Measurements from ENCODE around the gene CYB5A. TPM values are rescaled to one million over a fixed set of nuclear protein-coding genes. Genes with fewer than 3 reads are reported as not detected.
"Not testable (repeated sequence)": the region's sequence is repeated elsewhere in the genome, so short reads cannot be mapped to it uniquely, and the experiment has no call there.

CYB5A gene
- total RNA-seq, 1 donor from 2014 or later, result 36.8 TPM

DNA sequence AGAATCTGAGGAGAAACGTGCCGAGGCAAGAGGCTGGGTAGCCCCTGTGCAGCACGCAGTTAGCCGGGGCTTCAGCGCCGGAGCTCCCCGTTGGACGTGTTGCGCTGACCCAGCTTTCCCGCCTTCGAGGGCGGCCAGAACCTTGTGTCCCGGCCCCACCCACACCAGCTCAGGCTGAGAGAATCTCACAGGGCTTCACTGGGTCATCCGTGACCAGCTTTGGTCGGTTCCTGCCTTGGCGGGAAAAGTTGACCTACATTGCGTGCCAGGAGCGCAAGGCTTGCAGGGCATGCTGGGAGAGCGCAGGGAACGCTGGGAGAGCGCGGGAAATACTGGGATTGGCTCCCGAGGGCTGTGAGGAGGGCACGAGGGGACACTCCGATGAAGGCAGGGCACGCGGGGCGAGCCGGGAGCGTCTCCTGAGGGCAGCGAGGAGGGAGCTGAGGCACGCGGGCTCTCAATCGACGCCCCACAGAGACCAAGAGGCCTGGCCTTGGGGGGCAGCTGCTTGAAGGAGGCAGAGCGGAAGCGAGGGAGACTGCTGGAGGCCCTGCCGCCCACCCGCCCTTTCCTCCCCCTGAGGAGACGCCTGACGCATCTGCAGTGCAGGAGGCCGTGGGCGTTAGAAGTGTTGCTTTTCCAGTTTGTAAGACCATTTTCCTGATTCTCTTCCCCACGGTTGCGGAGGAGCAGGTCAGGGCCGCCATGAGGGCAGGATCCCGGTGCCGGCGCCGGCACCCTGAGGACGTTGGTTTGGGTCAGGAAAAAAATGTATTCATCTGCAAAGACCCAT lies 23.9 kb upstream of the CYB5A start, which contains the start of gene C18orf63:
Gene C18orf63, plus strand, starts transcription at position 376 of the 793 bp plus-strand sequence. CDS start 2,027 bp downstream, outside the sequence.
- Mint-ChIP-seq H3K4me3 (ENCODE audit: low read depth) (no peak within 1 kb of the TSS), H3K36me3 (ENCODE audit: low read depth) (no peaks in the 10 kb centered on the region), H3K27me3 (ENCODE audit: low read depth) (peaks cover 14% of the 10 kb centered on the region), H3K27ac (no peak within 1 kb of the TSS), H3K4me1 (ENCODE audit: low read depth) (no peaks in the 10 kb centered on the region), H3K9me3 (no peaks in the 10 kb centered on the region)
- intact Hi-C loops (cut with micrococcal nuclease), result no loop called here
- DNase-seq (ENCODE audit: low spot score), result no peak

- Mint-ChIP-seq H3K9me3 (no peaks in the 10 kb centered on the region), H3K4me1 (ENCODE audit: low read depth) (no peaks in the 10 kb centered on the region), H3K27me3 (ENCODE audit: low read depth) (peaks cover 18% of the 10 kb centered on the region), H3K4me3 (ENCODE audit: low read depth) (no peak overlapping the region), H3K27ac (no peak overlapping the region), H3K36me3 (ENCODE audit: low read depth) (no peaks in the 10 kb centered on the region)
- intact Hi-C loops (cut with micrococcal nuclease), result no loop called here
- no peak for DNase-seq (ENCODE audit: low spot score)
Observed at GRCh38 chr18:74314759-74315463, 23.1 kb upstream of the CYB5A start.

- DNase-seq (ENCODE audit: low spot score), result no peak
- H3K4me3 Mint-ChIP-seq (ENCODE audit: low read depth), result no peak overlapping the region
Observed at GRCh38 chr18:74311000-74311399, 19.2 kb upstream of the CYB5A start.

DNA sequence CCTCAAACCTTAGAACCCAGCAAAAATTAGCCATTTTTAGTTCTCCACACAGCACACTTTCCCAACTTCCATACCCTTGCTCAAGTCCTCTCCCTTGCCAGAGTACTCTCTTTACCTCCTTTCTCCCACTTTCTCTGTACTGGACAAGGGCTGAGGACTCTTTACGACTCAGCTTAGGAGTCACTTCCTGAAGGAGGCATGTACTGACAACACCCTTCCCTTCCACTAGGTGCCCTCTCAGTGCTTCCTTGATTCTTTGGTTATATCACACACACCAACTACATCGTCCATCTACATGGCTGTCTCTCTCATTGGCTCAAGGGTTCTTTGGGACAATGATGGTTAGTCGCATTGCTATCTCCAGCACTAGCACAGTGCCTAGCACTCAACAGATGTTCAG lies 18.6 kb upstream of the CYB5A start:
- Mint-ChIP-seq H3K36me3 (ENCODE audit: low read depth) (no peaks in the 10 kb centered on the region), H3K4me1 (ENCODE audit: low read depth) (no peaks in the 10 kb centered on the region), H3K27me3 (ENCODE audit: low read depth) (peaks cover 39% of the 10 kb centered on the region), H3K27ac (no peak overlapping the region), H3K9me3 (no peaks in the 10 kb centered on the region), H3K4me3 (ENCODE audit: low read depth) (no peak overlapping the region)
- intact Hi-C loops (cut with micrococcal nuclease), result no loop called here
- no peak for DNase-seq (ENCODE audit: low spot score)

More at GRCh38 chr18:74311000-74311399, 19.2 kb upstream of the CYB5A start:
- intact Hi-C loops (cut with micrococcal nuclease), result no loop called here
- Mint-ChIP-seq H3K36me3 (ENCODE audit: low read depth) (no peaks in the 10 kb centered on the region), H3K27ac (no peak overlapping the region), H3K9me3 (no peaks in the 10 kb centered on the region), H3K27me3 (ENCODE audit: low read depth) (peaks cover 33% of the 10 kb centered on the region), H3K4me1 (ENCODE audit: low read depth) (no peaks in the 10 kb centered on the region)

DNA sequence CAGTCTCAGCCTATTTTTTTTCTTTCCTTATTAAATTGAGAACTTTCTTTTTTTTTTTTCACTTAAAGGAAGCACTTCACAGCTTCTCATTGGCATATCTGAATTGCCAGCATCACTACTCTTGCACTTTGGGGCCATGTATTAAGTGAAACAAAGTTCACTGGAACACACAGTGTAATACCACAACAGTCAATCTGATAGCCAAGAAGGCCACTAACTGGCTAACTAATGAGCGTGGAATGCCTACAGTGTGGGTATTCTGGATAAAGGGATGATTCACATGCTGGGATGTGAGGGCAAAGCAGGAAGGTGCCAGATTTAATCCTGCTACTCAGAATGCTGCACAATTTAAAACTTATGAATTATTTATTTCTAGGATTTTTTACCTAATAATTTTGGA lies 12.2 kb upstream of the CYB5A start:
- H3K27ac Mint-ChIP-seq, result no peak overlapping the region
- H3K36me3 Mint-ChIP-seq (ENCODE audit: low read depth), result no peaks in the 10 kb centered on the region
- DNase-seq (ENCODE audit: low spot score), result no peak
- intact Hi-C loops (cut with micrococcal nuclease), result no loop called here
- peaks cover 59% of the 10 kb centered on the region for H3K27me3 Mint-ChIP-seq (ENCODE audit: low read depth)
- no peaks in the 10 kb centered on the region for H3K9me3 Mint-ChIP-seq
- H3K4me3 Mint-ChIP-seq (ENCODE audit: low read depth), result no peak overlapping the region
- H3K4me1 Mint-ChIP-seq (ENCODE audit: low read depth), result no peaks in the 10 kb centered on the region

GRCh38 chr18:74303306-74303705 lies 11.5 kb upstream of the CYB5A start:
- Mint-ChIP-seq H3K4me3 (ENCODE audit: low read depth) (no peak overlapping the region), H3K36me3 (ENCODE audit: low read depth) (no peaks in the 10 kb centered on the region), H3K27ac (no peak overlapping the region), H3K9me3 (no peaks in the 10 kb centered on the region), H3K4me1 (ENCODE audit: low read depth) (no peaks in the 10 kb centered on the region), H3K27me3 (ENCODE audit: low read depth) (peaks cover 55% of the 10 kb centered on the region)
- no peak for DNase-seq (ENCODE audit: low spot score)
- intact Hi-C loops (cut with micrococcal nuclease), result no loop called here

GRCh38 chr18:74299746-74300145 lies 8.0 kb upstream of the CYB5A start:
- Mint-ChIP-seq H3K4me3 (ENCODE audit: low read depth) (no peak overlapping the region), H3K9me3 (no peaks in the 10 kb centered on the region), H3K27me3 (ENCODE audit: low read depth) (peaks cover 30% of the 10 kb centered on the region), H3K36me3 (ENCODE audit: low read depth) (no peaks in the 10 kb centered on the region), H3K4me1 (ENCODE audit: low read depth) (no peaks in the 10 kb centered on the region), H3K27ac (no peak overlapping the region)
- no peak for DNase-seq (ENCODE audit: low spot score)
- intact Hi-C loops (cut with micrococcal nuclease), result no loop called here

DNA sequence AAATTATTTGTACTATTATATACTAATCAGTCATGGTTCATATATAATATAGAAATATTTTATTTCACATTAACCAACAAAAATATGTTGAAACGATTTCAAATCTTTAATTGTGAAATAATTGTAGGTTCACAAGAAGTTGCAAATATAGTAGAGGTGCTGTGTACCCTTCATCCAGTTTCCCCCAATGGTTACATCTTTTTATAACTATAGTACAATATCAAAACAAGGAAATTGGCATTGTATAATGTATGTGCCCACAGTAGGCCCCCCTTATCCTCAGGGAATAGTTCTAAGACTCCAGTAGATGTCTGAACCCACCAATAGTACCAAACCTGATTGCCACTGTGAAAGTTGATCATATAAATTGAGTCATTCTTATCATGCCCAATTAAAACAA lies 7.4 kb upstream of the CYB5A start:
- intact Hi-C loops (cut with micrococcal nuclease), result no loop called here
- DNase-seq (ENCODE audit: low spot score), result no peak
- H3K36me3 Mint-ChIP-seq (ENCODE audit: low read depth), result no peaks in the 10 kb centered on the region
- H3K27me3 Mint-ChIP-seq (ENCODE audit: low read depth), result peaks cover 25% of the 10 kb centered on the region
- no peak overlapping the region for H3K27ac Mint-ChIP-seq
- H3K4me3 Mint-ChIP-seq (ENCODE audit: low read depth), result no peak overlapping the region
- H3K9me3 Mint-ChIP-seq, result no peaks in the 10 kb centered on the region
- H3K4me1 Mint-ChIP-seq (ENCODE audit: low read depth), result no peaks in the 10 kb centered on the region

- Mint-ChIP-seq H3K36me3 (ENCODE audit: low read depth) (peaks cover 4% of the 10 kb centered on the region), H3K27ac (no peak overlapping the region), H3K4me1 (ENCODE audit: low read depth) (peaks cover 2% of the 10 kb centered on the region), H3K27me3 (ENCODE audit: low read depth) (peaks cover 8% of the 10 kb centered on the region), H3K9me3 (no peaks in the 10 kb centered on the region), H3K4me3 (ENCODE audit: low read depth) (no peak overlapping the region)
- no peak for DNase-seq (ENCODE audit: low spot score)
- intact Hi-C loops (cut with micrococcal nuclease), result loop anchor here (5.0 kb wide), 1 partner anchor 42 kb away; no protein-coding TSS in a partner anchor
Observed at GRCh38 chr18:74294526-74294925, 2.8 kb upstream of the CYB5A start.

DNA sequence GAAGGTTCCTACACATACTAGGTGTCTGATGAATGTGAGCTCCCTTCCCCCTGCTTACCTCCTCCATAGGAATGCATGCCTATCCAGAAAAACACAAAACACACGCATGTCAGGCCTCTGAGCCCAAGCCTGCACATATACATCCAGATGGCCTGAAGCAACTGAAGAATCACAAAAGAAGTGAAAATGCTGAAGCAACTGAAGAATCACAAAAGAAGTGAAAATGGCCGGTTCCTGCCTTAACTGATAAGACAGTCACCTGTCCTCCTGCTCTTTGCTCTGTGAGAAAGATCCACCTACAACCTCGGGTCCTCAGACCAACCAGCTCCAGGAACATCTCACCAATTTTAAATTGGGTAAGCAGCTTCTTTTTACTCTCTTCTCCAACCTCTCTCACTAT lies 1.2 kb upstream of the CYB5A start:
- intact Hi-C loops (cut with micrococcal nuclease), result loop anchor here (1.0 to 5.0 kb wide), 2 partner anchors 41 to 145 kb away; partner anchors contain the start of gene TIMM21
- not testable (repeated sequence) for H3K9me3 Mint-ChIP-seq; H3K4me1 Mint-ChIP-seq (ENCODE audit: low read depth); H3K36me3 Mint-ChIP-seq (ENCODE audit: low read depth); DNase-seq (ENCODE audit: low spot score); H3K27ac Mint-ChIP-seq
- Mint-ChIP-seq H3K4me3 (ENCODE audit: low read depth) (peak overlapping the region; percentile 94), H3K27me3 (ENCODE audit: low read depth) (peaks cover 11% of the 10 kb centered on the region)

DNA sequence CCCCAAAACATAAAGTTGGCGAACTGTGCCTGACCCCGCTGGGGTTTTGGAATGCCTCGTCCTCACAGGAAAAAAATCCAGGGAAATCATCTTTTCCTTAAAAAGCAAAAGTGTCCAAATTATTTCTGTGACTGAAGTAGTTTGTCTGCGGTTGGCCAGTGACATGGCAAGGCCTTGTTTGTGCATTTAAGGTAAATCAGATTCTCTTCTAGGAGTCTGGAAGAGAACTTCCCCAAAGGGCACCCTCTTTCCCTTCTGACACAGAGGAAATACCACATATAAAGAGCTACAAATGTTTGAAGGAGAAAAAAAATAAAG lies 737 bp upstream of the CYB5A start:
- Mint-ChIP-seq H3K27me3 (ENCODE audit: low read depth) (peaks cover 12% of the 10 kb centered on the region), H3K9me3 (no peaks in the 10 kb centered on the region), H3K4me1 (ENCODE audit: low read depth) (peaks cover 5% of the 10 kb centered on the region), H3K27ac (no peak overlapping the region), H3K4me3 (ENCODE audit: low read depth) (peak overlapping the region; percentile 94), H3K36me3 (ENCODE audit: low read depth) (peaks cover 4% of the 10 kb centered on the region)
- no peak for DNase-seq (ENCODE audit: low spot score)
- intact Hi-C loops (cut with micrococcal nuclease), result loop anchor here (1.0 to 5.0 kb wide), 2 partner anchors 40 to 144 kb away; partner anchors contain the start of gene TIMM21

GRCh38 chr18:74291472-74291770 lies 342 bp downstream of the CYB5A start:
- Mint-ChIP-seq H3K27me3 (ENCODE audit: low read depth) (peaks cover 18% of the 10 kb centered on the region), H3K4me3 (ENCODE audit: low read depth) (peak overlapping the region; percentile 94), H3K9me3 (no peaks in the 10 kb centered on the region), H3K4me1 (ENCODE audit: low read depth) (peaks cover 5% of the 10 kb centered on the region), H3K27ac (peak overlapping the region; percentile 78), H3K36me3 (ENCODE audit: low read depth) (peaks cover 4% of the 10 kb centered on the region)
- DNase-seq (ENCODE audit: low spot score), result no peak
- intact Hi-C loops (cut with micrococcal nuclease), result loop anchor here (2.0 to 5.0 kb wide), 2 partner anchors 39 to 205 kb away; partner anchors contain the start of gene CNDP2

DNA sequence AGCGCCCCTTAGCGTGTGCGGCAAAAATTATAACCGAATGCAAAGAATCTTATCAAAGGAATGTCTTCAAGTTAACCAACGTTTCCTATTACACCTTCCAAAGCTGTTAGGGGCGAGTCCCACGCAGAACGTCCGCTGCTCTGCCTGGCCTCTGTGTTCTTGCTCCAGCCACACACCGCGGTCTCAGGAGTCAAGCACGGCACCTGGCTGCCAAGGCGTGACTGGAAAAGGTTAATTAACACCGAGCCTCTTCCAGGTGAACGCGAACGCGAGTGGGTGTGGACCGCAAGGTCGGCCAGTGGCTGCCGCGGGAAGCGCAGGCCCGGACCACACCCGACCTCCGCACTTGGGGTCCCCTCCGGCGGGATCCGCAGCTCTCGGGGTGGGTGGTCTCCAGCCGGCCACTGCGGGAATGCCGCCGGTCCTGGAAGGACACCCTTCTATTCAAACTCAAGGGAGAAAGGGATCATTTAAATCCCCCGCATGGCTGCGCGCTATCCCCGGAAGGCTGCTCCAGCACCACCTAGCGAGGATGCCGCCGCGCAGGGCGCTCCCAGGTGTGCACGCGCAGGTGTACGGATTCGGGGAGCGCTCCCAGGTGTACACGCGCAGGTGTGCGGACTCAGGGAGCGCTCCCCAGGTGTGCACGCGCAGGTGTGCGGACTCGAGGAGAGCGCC lies 830 bp downstream of the CYB5A start:
- peaks cover 5% of the 10 kb centered on the region for H3K4me1 Mint-ChIP-seq (ENCODE audit: low read depth)
- H3K36me3 Mint-ChIP-seq (ENCODE audit: low read depth), result peaks cover 4% of the 10 kb centered on the region
- peak overlapping the region; percentile 94 for H3K4me3 Mint-ChIP-seq (ENCODE audit: low read depth)
- DNase-seq (ENCODE audit: low spot score), result no peak
- peaks cover 18% of the 10 kb centered on the region for H3K27me3 Mint-ChIP-seq (ENCODE audit: low read depth)
- intact Hi-C loops (cut with micrococcal nuclease), result loop anchor here (2.0 to 5.0 kb wide), 2 partner anchors 39 to 206 kb away; partner anchors contain the start of gene CNDP2
- H3K27ac Mint-ChIP-seq, result no peak overlapping the region
- H3K9me3 Mint-ChIP-seq, result no peaks in the 10 kb centered on the region

Data from activated T-helper 2 cell treated with anti-CD3 and anti-CD28 coated beads, Interferon-gamma antibody, Interleukin-2, Interleukin-4, amounts not matched to agents 10 μg/mL and 5 μg/mL and 100 μg/mL, durations not matched to agents 14 hours and 24 hours and 36 hours (primary cell).